Measurements from ENCODE around the gene ARHGAP11B. TPM values are rescaled to one million over a fixed set of nuclear protein-coding genes. Genes with fewer than 3 reads are reported as not detected.

The ARHGAP11B gene

Small RNA genes lying within 50 kb of the gene (small RNA-seq; reads per million reads assigned to genes)
- gene RF00019 (not detected), gene RF00096 (0.27 reads per million, percentile 24 among the genes with 10 or more reads in this experiment), gene RN7SL628P (not detected)

Other genes starting within 250 kb of the ARHGAP11B start
- 3.9 and 5.1 TPM in 2 replicates for gene CHRFAM7A, start 232.6 kb upstream of the ARHGAP11B start, total RNA-seq (2014; rRNA removed; shearing (Covaris generic))
- 0.17 and 0.69 TPM in 2 replicates for gene GOLGA8R, start 211.9 kb upstream of the ARHGAP11B start, total RNA-seq (2014; rRNA removed; shearing (Covaris generic))
- gene GOLGA8Q, start 74.1 kb upstream of the ARHGAP11B start, total RNA-seq (2014; rRNA removed; shearing (Covaris generic)), result 0.10 TPM in 1 of 2 replicates, not detected in the other
- 0.43 and 0.77 TPM in 2 replicates for gene GOLGA8H, start 22.1 kb upstream of the ARHGAP11B start, total RNA-seq (2014; rRNA removed; shearing (Covaris generic))

Data from HT1080 (cell line).